ENCODE results near the gene BCL11B. TPM values are rescaled to one million over a fixed set of nuclear protein-coding genes. Genes with fewer than 3 reads are reported as not detected.

Gene BCL11B
- total RNA-seq, 1 experiment from 2014 or later = 0.84 TPM

DNA sequence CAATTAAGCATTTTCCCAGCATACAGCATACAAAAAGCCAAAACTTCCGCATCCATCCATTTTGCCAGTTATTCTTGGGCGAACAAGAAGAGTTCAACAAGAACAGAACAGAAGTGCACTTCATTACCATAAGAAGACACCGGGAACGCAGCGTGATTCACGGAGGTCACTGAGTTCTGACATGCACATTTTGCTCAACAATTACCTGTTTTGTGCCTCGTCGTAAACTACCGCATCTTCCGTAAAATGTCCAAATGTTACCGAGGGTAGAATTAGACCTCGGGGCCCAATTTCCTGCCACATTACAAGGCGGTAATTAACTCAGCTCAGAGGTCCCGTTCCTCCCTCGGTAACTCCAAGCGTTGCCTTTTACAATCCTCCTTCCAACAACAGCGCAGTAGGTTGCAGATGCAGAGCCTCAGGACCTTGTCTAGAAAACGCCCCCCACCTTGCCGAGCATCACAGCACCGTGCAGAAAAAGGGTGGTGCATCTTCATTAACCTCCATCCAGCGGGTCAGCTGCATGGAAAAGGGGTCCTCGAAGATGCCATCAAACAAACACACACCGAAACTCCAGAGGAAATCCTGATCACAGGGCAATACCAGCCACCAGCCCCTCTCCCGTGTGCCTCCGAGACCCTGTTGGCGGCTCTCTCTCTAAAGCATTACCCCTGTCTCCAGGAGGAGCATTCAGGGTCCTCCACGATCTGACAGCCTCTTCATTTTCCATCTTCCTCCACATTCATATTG is 125.2 kb downstream of the BCL11B start:
- POLR2A ChIA-PET = no interaction called here
- no peak overlapping the region for H3K4me3 Mint-ChIP-seq (ENCODE audit: unreplicated experiment)
- no peak overlapping the region for H3K27ac Mint-ChIP-seq (ENCODE audit: low read depth, unreplicated experiment)
- H3K4me1 Mint-ChIP-seq (ENCODE audit: insufficient read depth, unreplicated experiment) = no peaks in the 10 kb centered on the region
- BruUV-seq (replicated peaks) = no TSS peak
- DNase-seq (ENCODE audit: unreplicated experiment) = no peak
- no peaks in the 10 kb centered on the region for H3K9me3 Mint-ChIP-seq (ENCODE audit: unreplicated experiment)
- H3K27me3 Mint-ChIP-seq (ENCODE audit: insufficient read depth, unreplicated experiment) = peaks cover 27% of the 10 kb centered on the region
- H3K36me3 Mint-ChIP-seq (ENCODE audit: insufficient read depth, unreplicated experiment) = no peaks in the 10 kb centered on the region
- intact Hi-C loops (cut with micrococcal nuclease) = no loop called here
- CTCF ChIA-PET = interaction anchor here (0.6 to 1.1 kb wide), 2 partner anchors 114 to 1167 kb away, joined by 3 read pairs; no protein-coding TSS in a partner anchor
- TF ChIP-seq, protein P1, sequence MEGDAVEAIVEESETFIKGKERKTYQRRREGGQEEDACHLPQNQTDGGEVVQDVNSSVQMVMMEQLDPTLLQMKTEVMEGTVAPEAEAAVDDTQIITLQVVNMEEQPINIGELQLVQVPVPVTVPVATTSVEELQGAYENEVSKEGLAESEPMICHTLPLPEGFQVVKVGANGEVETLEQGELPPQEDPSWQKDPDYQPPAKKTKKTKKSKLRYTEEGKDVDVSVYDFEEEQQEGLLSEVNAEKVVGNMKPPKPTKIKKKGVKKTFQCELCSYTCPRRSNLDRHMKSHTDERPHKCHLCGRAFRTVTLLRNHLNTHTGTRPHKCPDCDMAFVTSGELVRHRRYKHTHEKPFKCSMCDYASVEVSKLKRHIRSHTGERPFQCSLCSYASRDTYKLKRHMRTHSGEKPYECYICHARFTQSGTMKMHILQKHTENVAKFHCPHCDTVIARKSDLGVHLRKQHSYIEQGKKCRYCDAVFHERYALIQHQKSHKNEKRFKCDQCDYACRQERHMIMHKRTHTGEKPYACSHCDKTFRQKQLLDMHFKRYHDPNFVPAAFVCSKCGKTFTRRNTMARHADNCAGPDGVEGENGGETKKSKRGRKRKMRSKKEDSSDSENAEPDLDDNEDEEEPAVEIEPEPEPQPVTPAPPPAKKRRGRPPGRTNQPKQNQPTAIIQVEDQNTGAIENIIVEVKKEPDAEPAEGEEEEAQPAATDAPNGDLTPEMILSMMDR (IDR thresholded peaks at IDR 0.05; ENCODE audit: unreplicated experiment) = no peak

DNA sequence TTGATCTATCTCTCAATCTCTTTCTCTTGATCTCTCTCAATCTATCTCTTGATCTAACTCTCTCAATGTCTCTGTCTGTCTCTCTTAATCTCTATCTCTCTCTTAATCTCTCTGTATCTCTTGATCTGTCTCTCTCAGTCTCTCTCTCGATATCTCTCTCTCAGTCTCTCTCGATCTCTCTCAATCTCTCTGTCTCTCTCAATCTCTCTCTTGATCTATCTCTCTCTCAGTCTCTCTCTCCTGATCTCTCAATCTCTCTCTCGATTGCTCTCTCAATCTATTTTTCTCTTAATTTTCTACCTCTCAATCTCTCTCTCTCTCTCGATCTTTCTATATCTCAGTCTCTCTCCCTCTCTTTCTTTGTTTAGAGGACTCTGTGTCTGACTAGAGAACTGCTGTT is 126.7 kb downstream of the BCL11B start:
- intact Hi-C loops (cut with micrococcal nuclease) = no loop called here
- Mint-ChIP-seq H3K36me3 (ENCODE audit: insufficient read depth, unreplicated experiment) (no peaks in the 10 kb centered on the region), H3K27me3 (ENCODE audit: insufficient read depth, unreplicated experiment) (peaks cover 13% of the 10 kb centered on the region), H3K27ac (ENCODE audit: low read depth, unreplicated experiment) (no peak overlapping the region), H3K4me3 (ENCODE audit: unreplicated experiment) (no peak overlapping the region), H3K9me3 (ENCODE audit: unreplicated experiment) (no peaks in the 10 kb centered on the region), H3K4me1 (ENCODE audit: insufficient read depth, unreplicated experiment) (no peaks in the 10 kb centered on the region)
- CTCF ChIA-PET = no interaction called here
- DNase-seq (ENCODE audit: unreplicated experiment) = no peak
- BruUV-seq (replicated peaks) = no TSS peak
- POLR2A ChIA-PET = no interaction called here
- TF ChIP-seq, protein P1 (IDR thresholded peaks at IDR 0.05; ENCODE audit: unreplicated experiment) = no peak

DNA sequence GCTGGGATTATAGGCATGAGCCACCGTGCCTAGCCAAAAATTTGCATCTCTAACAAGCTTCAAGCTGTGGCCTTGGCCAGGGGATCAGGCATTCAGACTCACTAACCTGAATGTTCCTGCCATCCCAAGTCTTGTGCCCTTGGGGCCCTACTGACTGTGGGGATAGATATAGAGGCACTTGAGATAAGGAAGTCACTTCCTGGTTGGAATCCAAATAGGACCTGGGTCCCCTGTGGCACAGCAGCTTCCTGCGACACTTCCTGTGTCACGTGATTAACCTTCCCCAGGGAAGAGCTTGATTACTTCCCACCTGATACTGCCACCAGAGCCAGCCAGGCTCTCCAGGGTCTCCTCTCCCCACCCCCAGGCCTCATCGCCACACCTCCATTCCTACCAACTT is 128.2 kb downstream of the BCL11B start:
- CTCF ChIA-PET = interaction anchor here (1.1 kb wide), 1 partner anchor 251 kb away, joined by 3 read pairs; no protein-coding TSS in a partner anchor
- POLR2A ChIA-PET = no interaction called here
- no peaks in the 10 kb centered on the region for H3K36me3 Mint-ChIP-seq (ENCODE audit: insufficient read depth, unreplicated experiment)

DNA sequence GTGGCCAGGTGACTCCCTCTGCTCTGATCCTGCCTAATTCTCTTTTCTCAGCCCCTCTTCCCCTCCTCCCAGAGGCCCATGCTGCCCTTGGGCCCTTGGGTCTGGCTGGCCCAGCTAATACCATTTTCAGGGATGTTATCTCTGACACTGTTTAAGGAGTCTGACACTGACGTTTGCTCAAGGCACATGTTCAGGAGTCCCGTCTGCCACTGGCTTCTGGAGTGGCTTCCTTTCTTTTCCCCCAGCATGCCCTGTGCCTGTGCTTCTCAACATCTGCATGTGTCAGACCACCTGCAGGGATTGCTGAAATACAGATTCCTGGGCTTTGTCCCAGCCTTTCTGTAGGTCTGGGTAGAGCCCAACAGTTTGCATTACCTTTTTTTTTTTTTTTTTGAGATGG is 128.9 kb downstream of the BCL11B start:
- POLR2A ChIA-PET = no interaction called here
- no peaks in the 10 kb centered on the region for H3K4me1 Mint-ChIP-seq (ENCODE audit: insufficient read depth, unreplicated experiment)
- DNase-seq (ENCODE audit: unreplicated experiment) = no peak
- no peaks in the 10 kb centered on the region for H3K36me3 Mint-ChIP-seq (ENCODE audit: insufficient read depth, unreplicated experiment)
- no peak overlapping the region for H3K27ac Mint-ChIP-seq (ENCODE audit: low read depth, unreplicated experiment)
- intact Hi-C loops (cut with micrococcal nuclease) = no loop called here
- CTCF ChIA-PET = interaction anchor here (1.1 kb wide), 1 partner anchor 252 kb away, joined by 3 read pairs; no protein-coding TSS in a partner anchor
- H3K27me3 Mint-ChIP-seq (ENCODE audit: insufficient read depth, unreplicated experiment) = peaks cover under 1% of the 10 kb centered on the region
- no peak overlapping the region for H3K4me3 Mint-ChIP-seq (ENCODE audit: unreplicated experiment)
- TF ChIP-seq, protein P1 (IDR thresholded peaks at IDR 0.05; ENCODE audit: unreplicated experiment) = no peak
- BruUV-seq (replicated peaks) = no TSS peak
- H3K9me3 Mint-ChIP-seq (ENCODE audit: unreplicated experiment) = no peaks in the 10 kb centered on the region

More for the DNA sequence above, 128.2 kb downstream of the BCL11B start:
- Mint-ChIP-seq H3K9me3 (ENCODE audit: unreplicated experiment) (no peaks in the 10 kb centered on the region), H3K27ac (ENCODE audit: low read depth, unreplicated experiment) (no peak overlapping the region), H3K4me3 (ENCODE audit: unreplicated experiment) (no peak overlapping the region), H3K27me3 (ENCODE audit: insufficient read depth, unreplicated experiment) (peaks cover 7% of the 10 kb centered on the region), H3K4me1 (ENCODE audit: insufficient read depth, unreplicated experiment) (no peaks in the 10 kb centered on the region)
- TF ChIP-seq, protein P1 (IDR thresholded peaks at IDR 0.05; ENCODE audit: unreplicated experiment) = no peak
- no peak for DNase-seq (ENCODE audit: unreplicated experiment)
- BruUV-seq (replicated peaks) = no TSS peak
- intact Hi-C loops (cut with micrococcal nuclease) = no loop called here

Measured in MCF 10A (cell line).